HL-60/S4 treated with retinoic acid at 250 ng/mL for 4 days and 3 days (cell line): ENCODE results near the gene KCTD15.

Experiments used
- in situ Hi-C: fragments of 300-500 bp; cut with MboI; formaldehyde crosslinking; loops from 2 replicates; pipeline ENCODE4 v1.7.0; 2022; ENCODE audit warnings: low sequenced_read_pairs

The KCTD15 gene

GRCh38 chr19:33840382-33840781, 43.7 kb downstream of the KCTD15 start:
- in situ Hi-C loops, result no loop called here

GRCh38 chr19:33840783-33841182, 44.1 kb downstream of the KCTD15 start:
- in situ Hi-C loops, result no loop called here

- in situ Hi-C loops, result no loop called here
These were observed 45.0 kb downstream of the KCTD15 start for GRCh38 chr19:33841685-33842084.

GRCh38 chr19:33844478-33844877, 47.8 kb downstream of the KCTD15 start:
- in situ Hi-C loops, result no loop called here

GRCh38 chr19:33845498-33845897, 48.8 kb downstream of the KCTD15 start:
- in situ Hi-C loops, result no loop called here

GRCh38 chr19:33849551-33850147, 53.0 kb downstream of the KCTD15 start:
- in situ Hi-C loops, result no loop called here

GRCh38 chr19:33859016-33859415, 62.3 kb downstream of the KCTD15 start:
- in situ Hi-C loops, result no loop called here

GRCh38 chr19:33860312-33861090, 63.8 kb downstream of the KCTD15 start:
- in situ Hi-C loops, result no loop called here

GRCh38 chr19:33861950-33862349, 65.3 kb downstream of the KCTD15 start:
- in situ Hi-C loops, result no loop called here

GRCh38 chr19:33862981-33863380, 66.3 kb downstream of the KCTD15 start:
- in situ Hi-C loops, result no loop called here

GRCh38 chr19:33863436-33863835, 66.8 kb downstream of the KCTD15 start:
- in situ Hi-C loops, result no loop called here

GRCh38 chr19:33864311-33864850, 67.7 kb downstream of the KCTD15 start:
- in situ Hi-C loops, result no loop called here

GRCh38 chr19:33865306-33865705, 68.6 kb downstream of the KCTD15 start:
- in situ Hi-C loops, result no loop called here
